ENCODE measurements around the gene AGPAT3.

GRCh38 chr21:43832158-43832550, 32.9 kb upstream of the AGPAT3 start:
- TF ChIP-seq POLR2AphosphoS5 (IDR thresholded peaks at IDR 0.05; ENCODE audit: insufficient read depth, low read depth, low read length) (no peak), CTCF (IDR thresholded peaks at IDR 0.05; ENCODE audit: extremely low read depth in 1 of 2, insufficient read depth in 1 of 2, low read depth in 1 of 2, low read length in 2 of 2) (no peak), POLR2A (IDR thresholded peaks at IDR 0.05; ENCODE audit: low read depth, low read length) (no peak), JUN (IDR thresholded peaks at IDR 0.05; ENCODE audit: borderline replicate concordance, insufficient read depth, insufficient read length, low read depth) (no peak), MAX (IDR thresholded peaks at IDR 0.05; ENCODE audit: insufficient read depth, insufficient read length) (no peak)
